GM21825 (cell line): ENCODE data around the gene YARS1.

Experiments
- ATAC-seq: cut with Tn5 transposase; IDR thresholded peaks from one replicate; pipeline ENCODE4 v1.9.1; 2021; ENCODE audit warnings: mild to moderate bottlenecking, moderate library complexity; ENCODE audit not compliant: unreplicated experiment

Gene YARS1

DNA sequence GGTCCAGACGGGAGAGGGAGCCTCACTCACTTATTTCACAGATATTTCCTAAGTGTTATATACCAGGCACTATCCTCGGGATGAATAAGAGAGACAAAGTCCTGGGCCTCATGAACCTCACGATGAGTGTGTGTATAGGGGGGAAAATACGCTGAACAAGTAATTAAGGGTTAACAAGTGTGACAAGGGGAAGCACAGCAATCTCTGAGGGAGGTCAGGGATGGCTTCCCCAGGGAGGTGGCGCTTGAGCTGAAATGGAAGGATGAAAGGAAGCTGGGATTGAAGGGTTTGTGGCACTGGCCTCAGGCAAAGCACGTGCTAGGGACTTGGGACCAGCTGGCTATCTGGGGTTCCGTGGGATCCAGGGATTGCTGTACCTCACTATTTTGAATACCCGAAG lies 68.2 kb downstream of the YARS1 start:
- no peak for ATAC-seq

- no peak for ATAC-seq
These were observed 68.8 kb downstream of the YARS1 start for GRCh38 chr1:32748348-32748747.

DNA sequence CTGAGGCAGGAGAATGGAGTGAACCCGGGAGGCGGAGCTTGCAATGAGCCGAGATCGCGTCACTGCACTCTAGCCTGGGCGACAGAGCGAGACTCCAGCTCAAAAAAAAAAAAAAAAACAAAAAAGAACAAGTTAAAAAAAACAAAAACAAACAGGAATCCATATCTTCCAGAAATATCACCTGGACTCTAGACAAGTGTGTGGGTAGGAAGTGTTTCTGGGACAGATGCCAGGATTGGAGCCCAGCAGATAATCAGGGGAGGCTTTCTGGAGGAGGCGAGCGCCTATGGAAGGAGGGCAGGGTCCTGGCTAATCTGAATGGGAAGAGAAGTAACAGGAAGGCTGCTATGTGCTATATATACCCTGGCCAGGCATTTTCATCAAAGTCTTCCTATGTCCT lies 71.0 kb downstream of the YARS1 start:
- no peak for ATAC-seq

DNA sequence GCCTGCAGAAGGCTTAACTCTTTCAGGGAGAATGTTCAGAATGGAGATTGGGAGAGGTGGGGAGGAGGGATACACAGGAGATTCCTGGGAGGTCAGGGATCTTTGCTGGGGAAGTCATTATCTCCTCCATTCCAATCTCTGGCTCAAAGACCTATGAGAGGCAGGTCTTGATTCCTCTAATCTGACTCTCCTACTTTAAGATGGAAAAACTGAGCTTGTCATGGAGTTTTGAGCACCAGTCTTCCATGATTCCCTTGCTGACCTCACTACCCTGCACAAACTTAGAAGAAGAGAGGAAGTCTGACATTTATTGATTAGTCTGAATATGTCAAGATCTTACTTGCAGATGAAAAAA lies 73.1 kb downstream of the YARS1 start:
- ATAC-seq: no peak

DNA sequence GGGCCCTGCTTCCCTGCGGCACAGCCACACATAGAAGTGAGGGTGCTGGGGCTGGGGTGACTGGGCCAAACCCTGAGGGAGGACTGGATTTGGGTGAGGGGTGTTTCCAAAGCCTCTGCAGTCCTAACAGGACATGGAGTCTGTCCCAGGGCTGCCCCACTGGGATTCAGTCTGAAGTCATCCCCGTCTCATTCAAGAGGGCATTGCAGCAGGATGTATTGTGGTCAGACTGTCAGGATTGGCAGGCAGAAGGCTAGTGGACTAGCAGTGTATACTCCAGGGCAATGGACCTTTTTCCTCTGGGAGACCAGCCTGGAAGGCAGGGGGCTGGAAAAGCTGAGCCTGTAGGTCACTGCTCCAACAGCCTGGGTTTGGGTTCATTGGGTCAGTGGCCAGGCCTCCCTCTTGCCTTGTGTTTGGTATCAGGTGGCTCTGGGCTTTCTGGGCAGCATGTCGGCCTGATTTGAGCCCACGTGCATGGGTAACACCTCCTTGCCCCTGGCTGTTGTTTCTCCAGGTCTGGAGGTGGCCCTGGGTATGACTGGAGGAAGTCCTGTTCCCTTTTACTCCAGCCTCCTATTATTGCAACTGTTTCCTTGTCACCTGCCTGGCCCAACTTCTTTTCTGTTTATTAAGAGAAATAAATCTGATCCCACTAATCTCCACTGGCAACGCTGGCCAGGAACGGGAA lies 73.6 kb downstream of the YARS1 start:
- no peak for ATAC-seq

GRCh38 chr1:32742956-32743355 lies 74.2 kb downstream of the YARS1 start:
- ATAC-seq: no peak

DNA sequence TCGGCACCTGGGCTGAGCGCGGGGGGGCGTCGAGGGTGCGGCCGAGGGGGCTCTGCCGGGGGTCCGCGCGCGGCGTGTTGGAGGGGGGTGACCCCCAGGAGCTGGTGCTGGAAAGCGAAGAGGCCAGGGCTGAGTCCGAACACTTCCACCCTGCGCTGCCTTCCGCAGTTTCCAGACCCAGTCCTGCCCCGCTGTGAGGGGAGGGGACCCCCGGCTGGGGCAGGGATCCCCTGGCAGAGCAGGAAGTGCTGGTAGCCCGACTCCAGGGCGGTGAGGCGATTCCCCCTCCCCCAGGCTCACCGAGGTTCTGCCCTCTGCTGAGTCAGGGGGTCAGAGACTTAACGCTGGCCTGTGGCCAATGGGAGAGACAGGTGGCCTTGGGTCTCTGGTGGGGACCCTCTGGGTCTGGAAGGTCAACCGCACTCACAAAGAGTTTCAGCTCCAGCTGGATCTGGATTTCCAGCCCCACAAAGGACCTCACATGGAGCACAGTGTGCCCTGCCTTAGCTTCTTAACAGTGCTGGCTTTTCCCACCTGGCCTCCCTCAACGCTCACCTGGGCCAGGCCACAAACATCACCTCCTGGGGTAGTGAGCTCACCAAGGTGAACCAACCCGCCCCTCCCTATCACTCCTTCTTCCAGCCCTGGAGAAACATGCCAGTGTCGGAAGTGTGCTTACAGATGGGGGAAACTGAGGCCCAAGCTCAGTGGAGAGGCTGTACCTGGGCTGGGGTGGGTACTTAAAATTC lies 74.8 kb downstream of the YARS1 start:
- no peak for ATAC-seq

DNA sequence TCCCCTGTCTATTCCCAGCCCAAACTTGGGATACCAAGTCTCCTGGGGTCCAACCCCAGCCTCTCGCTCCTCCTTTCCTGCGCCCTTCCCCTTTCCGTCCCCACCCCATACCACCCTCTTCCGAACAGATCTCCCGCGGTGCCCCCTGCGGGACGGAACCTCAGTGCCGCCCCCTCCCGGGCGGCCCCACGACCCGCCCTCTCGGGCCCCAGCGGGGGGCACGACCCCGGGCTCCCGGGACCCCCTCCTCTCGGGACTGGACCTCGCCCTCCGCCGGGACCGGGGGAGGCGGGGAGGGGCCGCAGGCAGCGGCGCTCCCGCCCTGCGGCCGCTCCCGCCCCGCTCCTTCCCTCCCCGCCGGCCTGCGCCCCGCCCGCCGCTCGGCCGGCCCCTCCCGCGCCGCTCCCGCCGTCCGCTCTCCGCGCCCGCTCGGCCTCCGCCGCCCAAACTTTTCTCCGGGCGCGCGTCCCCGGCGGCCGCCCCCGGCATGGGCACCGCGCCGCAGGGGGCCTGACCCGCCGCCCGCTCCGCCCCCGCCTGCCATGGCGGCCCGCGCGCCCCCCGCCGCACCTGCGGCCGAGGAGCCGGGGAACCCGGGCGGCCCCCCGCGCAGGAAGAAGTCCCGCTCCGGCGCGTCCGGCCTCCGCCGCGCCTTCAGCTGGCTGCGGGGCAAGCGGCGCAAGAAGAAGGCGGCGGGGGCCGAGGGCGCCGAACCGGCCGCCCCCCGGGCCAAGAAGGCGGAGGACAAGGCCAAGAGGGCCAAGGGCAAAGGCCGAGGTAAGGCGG lies 75.6 kb downstream of the YARS1 start:
- no peak for ATAC-seq

DNA sequence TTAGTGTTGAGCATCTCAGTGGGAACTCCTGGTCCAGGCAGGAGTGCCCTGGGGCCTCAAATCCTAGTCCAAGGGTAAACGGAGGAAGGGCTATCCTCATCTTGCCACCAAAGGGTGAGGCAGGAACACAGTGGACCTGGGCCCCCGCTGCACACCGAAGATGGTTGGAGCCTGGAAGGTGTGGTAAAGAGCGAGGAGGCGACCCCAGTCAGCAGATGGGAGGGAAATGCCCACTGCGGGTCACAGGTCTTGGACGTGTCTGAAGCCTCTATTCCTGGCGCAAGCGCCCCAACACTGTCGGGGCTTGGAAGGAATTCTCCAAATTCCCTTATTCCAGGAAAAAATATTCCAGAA lies 76.1 kb downstream of the YARS1 start:
- ATAC-seq: no peak

GRCh38 chr1:32736812-32737791 lies 80.1 kb downstream of the YARS1 start:
- no peak for ATAC-seq

DNA sequence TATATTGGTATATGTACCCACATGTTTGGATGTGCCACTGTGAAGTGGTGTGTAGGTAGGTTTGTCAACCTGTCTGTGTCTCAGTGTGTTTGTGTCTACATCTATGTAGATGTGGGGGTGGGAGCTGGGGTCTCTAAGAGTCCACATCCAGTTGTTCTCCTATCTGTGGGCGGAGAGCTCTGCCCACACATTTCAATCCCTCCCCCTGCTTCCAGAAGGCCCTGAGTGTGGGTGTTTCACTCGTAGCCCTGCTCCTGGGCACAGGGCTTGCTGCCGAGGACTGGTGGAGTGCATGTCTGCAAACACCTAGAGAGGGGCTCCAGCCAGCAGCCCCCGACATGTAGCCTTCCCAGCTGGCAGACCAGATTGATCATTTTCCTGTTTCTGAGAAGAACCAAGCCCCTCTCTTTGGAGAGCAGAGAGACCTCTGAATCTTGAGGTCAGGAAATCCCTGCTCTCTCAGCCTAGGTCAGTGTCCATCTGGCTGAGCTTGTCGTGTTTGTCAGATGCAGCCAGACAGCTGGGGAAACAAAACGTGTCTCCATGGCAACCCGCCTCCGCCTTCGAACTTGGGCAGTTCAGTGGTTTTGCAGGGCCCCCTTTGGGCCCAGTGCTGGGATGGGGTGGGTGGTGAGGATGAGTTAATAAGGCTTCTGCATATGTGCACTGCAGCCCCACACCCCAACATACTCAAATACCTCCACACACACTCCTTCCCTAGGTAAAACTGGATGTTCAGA lies 83.4 kb downstream of the YARS1 start:
- ATAC-seq: no peak

DNA sequence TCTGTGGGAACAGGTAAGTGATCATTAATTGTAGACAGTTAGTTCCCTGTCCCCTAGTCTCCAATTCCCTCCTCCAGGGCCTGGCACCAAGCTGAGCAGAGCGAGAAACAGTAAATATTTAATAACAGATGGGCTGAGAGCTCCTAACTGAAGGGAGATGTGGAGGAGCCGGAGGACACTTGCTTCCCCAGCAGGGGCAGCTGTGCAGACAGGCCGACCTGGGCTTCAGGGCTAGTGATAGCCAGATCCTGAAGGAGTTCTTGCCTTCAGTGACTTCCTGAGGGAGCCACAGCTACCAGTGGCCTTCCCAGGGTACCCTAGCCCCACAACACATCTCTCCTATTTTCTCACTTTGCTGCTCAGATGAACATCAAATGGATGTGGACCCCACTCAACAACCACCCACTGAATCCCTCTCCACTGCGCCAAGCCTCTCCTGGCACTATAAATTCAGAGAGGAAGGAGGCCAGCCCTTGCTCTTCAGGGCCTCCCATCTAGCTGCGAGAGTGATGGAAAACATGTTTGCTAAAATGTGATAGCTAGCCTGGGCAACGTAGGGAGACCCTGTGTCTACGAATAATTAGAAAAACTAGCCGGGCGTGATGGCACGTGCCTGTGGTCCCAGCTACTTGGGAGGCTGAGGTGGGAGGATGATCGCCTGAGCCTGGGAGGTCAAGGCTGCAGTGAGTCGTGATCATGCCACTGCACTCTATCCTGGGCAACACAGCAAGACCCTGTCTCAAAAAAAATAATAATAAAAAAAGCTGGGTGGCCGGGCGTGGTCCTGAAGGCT lies 87.7 kb downstream of the YARS1 start:
- ATAC-seq: no peak

DNA sequence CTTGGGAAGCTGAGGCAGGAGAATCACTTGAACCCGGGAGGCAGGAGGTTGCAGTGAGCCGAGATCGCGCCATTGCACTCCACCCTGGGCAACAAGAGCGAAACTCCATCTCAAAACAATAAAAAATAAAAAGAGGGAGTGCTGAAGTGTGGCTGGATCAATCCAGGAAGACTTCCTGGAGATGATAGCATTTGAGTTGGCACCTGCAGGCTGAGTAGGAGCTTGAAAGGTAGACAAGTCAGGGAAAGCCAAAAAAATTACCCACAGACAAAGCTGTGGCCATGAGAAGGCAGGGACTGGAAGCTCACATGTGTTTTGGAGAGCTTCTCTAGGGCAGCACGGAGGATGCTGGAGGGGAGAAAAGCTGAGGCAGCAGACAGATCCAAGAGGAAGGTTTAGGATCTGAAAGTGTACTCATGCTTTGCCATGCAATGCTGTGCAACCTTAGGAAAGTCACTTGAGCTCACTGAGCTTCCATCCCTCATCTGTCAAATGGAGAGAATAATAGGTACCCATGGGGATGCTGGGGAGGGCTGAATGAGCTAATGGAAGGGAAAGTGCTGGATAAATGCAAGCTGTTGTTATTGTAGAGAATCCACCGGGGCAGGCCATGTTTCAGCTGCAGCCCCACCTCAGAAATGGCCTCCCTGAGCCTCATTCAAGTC lies 88.6 kb downstream of the YARS1 start:
- no peak for ATAC-seq

GRCh38 chr1:32727876-32728275 lies 89.3 kb downstream of the YARS1 start:
- ATAC-seq: no peak

DNA sequence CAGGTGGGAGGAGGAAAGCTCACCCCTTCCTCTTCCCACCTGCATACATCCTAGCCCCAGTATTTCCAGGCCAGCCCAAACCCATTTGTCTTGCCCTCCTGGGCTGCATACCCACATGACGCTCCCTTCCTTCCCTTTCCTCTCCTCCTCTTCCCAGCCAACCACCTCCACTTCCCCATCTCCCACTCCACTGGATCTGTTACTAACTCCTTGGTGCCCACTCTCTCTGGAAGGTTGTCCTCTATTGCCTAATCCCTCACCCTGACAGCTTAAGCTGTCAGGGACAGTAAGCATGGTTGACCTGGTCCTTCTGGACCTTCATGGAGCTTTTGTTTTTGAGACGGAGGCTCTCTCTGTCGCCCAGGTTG lies 91.6 kb downstream of the YARS1 start:
- no peak for ATAC-seq
